ENCODE data around the gene ACOX3.
A peak's percentile ranks its signal among the peaks of the same experiment; 100 is the strongest.
"Not testable (repeated sequence)": the region's sequence is repeated elsewhere in the genome, so short reads cannot be mapped to it uniquely, and the experiment has no call there.

Gene ACOX3

DNA sequence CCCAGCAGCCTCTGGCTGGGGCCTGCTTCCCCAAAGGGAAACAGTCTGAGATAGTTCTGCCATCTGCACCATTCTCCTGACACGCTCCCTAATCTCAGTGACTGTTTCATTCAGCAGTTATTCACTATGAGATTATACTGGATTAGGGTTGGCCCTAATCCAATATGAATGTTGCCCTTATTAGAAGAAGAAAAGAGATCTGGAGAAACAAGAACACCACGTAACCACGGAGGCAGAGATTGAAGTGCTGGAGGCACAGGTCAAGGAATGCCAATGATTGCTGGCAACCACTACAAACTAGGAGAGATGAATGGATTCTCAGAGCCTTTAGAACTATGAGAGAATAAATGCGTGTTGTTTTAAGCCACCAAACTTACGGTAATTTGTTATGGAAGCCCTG lies 7.4 kb downstream of the ACOX3 start:
- TF ChIP-seq POLR2A (IDR thresholded peaks at IDR 0.05; ENCODE audit: low read length): no peak
- no peak for TF ChIP-seq GATA1 (IDR thresholded peaks at IDR 0.05; ENCODE audit: low read depth, low read length)
- DNase-seq: no peak

DNA sequence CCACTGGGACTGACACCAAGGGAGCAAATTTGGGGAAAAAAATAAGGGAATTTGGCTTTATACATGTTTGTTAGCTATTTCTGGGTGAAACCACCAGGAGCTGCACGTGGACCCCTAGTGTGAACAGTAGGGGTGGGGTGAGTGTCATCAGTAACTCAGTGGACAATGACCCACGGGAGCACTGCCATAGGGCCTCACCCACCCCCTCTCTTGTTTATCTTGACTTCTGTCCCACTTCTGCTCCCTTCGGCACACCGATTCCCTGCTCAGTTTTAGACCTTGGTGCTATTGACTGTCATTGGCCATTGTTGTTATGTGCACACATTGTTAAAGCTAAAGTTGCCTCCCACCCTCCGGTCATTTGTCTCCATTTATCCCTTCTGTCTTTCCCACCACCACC lies 9.0 kb downstream of the ACOX3 start:
- no peak for DNase-seq
- TF ChIP-seq POLR2A (IDR thresholded peaks at IDR 0.05; ENCODE audit: low read length): no peak

DNA sequence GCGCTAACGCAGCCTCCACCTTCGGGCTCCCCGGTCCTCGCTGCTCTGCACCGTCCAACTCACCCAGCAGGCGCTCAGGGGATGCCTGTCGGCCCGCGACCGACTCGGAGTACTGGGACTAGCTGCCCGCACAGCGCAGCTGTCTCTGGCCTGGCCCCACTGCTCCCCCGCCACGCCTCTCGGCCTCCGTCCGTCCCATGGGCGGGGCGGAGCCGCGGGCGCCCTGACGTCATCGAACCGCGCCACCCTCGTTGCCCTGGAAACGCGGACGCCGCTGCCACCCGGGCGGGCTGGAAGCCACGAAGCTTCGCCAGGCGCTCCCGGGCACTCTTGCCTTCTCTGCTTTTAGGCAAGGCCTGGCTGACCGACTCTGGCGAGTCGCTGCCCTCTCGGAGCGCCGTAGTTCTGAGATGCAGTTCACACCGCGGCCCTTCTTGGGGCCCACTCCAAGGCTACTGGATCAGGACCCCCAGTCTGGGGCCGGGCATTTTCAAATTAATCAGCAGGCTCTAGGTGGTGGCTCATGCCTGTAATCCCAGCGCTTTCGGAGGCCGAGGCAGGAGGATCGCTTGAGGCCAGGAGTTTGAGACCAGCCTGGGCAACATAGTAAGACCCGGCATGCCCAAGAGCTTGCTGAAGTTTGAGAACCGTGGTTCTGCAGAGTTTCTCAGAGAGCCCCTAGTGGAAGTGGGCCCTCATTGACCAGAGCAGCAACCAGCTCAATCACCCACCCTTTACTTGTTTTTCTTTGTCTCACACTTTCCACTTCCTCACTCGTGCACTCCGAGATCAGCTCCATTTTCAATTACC lies 12.0 kb downstream of the ACOX3 start:
- TF ChIP-seq POLR2A (IDR thresholded peaks at IDR 0.05; ENCODE audit: low read length) (peak; percentile 68), GATA1 (IDR thresholded peaks at IDR 0.05; ENCODE audit: low read depth, low read length) (no peak)
- DNase-seq: peak; percentile 90 to 95

DNA sequence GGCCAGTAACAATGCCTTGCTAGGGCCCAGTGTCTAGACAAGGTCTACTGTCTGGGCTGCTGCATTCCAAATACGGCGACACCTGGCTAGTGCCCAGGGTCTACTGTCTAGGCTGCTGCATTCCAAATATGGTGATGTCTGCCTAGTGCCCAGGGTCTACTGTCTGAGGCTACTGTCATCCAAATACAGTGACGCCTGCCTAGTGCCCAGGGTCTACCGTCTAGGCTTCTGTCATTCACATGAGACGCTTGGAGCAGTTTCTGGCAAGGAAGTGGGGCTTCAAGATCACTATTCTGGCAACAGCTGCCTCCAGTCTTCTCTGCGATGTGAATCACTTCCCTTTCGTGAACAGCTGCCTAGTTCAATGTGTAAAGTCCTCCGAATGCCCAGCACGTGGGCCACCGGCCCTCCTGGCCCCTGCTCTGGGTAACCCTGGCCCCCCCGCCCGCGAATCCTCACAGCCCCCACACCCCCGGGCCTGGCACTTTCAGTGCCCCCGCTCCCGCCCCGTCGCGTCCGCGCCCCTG lies 12.7 kb downstream of the ACOX3 start:
- TF ChIP-seq POLR2A (IDR thresholded peaks at IDR 0.05; ENCODE audit: low read length) (no peak), GATA1 (IDR thresholded peaks at IDR 0.05; ENCODE audit: low read depth, low read length) (no peak)
- peak in 1 of 2 experiments; percentile 62 for DNase-seq

DNA sequence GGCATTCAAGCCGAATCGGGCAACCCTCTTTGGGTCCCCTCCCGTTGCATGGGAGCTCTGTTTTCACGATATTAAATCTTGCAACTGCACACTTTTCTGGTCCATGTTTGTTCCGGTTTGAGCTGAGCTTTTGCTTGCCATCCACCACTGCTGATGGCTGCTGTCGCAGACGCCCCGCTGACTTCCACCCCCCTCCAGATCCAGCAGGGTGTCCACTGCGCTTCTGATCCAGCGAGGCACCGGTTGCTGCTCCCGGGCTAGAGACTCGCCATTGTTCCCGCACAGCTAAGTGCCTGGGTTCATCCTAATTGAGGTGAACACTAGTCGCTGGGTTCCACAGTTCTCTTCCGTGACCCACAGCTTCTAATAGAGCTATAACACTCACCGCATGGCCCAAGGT lies 13.3 kb downstream of the ACOX3 start:
- no peak for DNase-seq
- TF ChIP-seq POLR2A (IDR thresholded peaks at IDR 0.05; ENCODE audit: low read length) (no peak), GATA1 (IDR thresholded peaks at IDR 0.05; ENCODE audit: low read depth, low read length) (no peak)

DNA sequence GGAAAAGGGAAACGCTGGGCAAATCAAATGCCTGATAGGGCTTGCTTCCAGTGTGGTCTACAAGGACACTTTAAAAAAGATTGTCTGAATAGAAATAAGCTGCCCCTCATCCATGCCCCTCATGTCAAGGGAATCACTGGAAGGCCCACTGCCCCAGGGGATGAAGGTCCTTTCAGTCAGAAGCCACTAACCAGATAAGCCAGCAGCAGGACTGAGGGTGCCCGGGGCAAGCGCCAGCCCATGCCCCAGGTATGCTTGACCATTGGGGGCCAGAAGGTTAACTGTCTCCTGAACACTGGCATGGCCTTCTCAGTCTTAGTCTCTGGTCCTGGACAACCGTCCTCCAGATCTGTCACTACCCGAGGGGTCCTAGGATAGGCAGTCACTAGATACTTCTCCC lies 17.7 kb downstream of the ACOX3 start:
- TF ChIP-seq POLR2A (IDR thresholded peaks at IDR 0.05; ENCODE audit: low read length): no peak
- TF ChIP-seq GATA1 (IDR thresholded peaks at IDR 0.05; ENCODE audit: low read depth, low read length): no peak
- DNase-seq: no peak

DNA sequence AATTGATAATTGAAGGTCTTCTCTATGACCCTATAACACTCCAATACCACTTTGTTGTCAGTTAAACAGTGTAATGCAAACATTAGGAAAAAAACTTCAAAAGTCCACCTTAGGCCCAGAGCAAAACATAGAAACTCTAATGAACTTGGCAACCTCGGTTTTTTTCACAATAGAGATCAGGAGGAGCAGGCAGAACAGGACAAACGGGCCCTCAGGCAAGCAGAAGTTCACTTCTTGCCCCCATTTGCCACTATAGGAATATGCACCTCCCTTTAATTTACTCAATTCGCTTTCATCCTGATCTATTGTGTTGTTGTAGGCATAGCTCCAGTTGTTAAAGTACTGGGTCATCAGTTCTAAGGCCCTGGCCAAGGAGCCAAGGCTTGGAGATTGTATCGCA lies 18.2 kb downstream of the ACOX3 start:
- no peak for TF ChIP-seq GATA1 (IDR thresholded peaks at IDR 0.05; ENCODE audit: low read depth, low read length)
- TF ChIP-seq POLR2A (IDR thresholded peaks at IDR 0.05; ENCODE audit: low read length): no peak
- DNase-seq: no peak

DNA sequence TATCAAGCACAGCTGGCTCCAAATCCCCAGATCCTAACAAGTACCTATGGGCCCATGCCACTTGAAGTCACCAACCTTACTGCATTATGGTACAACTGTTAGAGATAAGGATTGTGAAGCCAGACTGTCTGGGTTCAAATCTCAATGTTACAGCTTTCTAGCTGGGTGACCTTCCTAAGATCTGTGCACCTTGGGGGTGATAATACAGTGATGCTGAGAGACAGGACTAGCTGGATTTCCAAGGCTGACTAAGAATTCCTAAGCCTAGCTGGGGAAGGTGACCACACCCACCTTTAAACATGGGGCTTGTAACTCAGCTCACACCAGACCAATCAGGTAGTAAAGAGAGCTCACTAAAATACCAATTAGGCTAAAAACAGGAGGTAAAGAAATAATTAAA lies 20.4 kb downstream of the ACOX3 start:
- not testable (repeated sequence) for DNase-seq

DNA sequence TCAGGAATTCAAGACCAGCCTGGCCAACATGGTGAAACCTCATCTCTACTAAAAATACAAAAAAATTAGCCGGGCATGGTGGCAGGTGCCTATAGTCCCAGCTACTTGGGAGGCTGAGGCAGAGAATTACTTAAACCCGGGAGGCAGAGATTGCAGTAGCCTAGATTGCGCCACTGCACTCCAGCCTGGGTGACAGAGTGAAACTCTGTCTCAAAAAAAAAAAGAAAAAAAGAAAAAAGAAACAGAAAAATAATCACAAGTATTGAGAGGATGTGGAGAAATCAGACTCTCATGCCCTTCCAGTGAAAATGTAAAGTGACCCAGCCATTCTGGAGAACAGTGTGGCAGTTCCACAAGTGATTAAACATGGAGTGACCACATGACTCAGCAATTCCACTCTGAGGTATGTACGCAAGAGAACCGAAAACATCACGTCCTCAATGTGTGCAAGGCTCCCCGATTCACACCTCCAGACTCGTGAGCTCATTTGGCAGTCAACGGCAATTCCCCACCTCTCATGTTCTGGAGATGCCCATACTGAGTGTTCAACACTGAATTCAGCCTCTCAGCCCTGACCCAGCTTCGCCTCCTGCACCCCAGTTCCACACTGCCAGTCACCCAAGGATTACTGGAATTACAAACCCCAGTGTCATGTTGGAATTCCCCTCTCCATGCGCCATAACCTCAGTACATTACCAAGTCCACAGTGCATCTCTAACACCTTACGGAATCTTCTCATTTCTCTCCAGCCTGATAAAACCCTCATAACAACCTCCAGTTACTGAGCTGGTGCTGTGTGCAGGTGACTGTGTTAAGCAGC lies 21.1 kb downstream of the ACOX3 start:
- no peak for DNase-seq
- TF ChIP-seq GATA1 (IDR thresholded peaks at IDR 0.05; ENCODE audit: low read depth, low read length) (no peak), POLR2A (IDR thresholded peaks at IDR 0.05; ENCODE audit: low read length) (no peak)

DNA sequence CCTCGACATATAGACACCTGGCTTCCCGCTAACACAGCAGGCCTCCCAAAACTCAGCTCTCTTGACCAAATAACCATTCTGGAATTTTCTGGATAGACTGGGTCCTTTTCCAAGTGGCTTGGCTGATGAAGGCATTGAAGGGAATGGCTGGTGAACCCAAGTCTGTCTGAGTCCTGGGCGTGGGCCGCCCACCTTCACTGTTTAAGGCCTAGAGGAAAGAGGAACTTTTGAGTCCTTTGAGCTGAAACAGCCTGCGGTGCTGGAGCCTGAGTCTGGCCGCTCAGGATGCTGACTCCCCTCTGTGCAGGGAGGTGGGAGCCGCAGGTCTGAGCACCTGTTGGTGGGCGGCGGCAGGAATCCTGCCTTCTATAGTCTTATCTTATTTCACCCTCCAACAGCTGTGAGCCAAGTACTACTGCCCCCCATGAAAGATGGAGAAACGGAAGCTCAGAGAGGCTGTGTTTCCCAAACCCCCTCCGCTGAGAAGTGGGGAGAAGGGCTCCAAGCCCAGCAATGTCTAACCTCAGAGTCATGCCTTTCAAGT lies 23.4 kb downstream of the ACOX3 start:
- TF ChIP-seq POLR2A (IDR thresholded peaks at IDR 0.05; ENCODE audit: low read length) (no peak), GATA1 (IDR thresholded peaks at IDR 0.05; ENCODE audit: low read depth, low read length) (no peak)
- no peak for DNase-seq

DNA sequence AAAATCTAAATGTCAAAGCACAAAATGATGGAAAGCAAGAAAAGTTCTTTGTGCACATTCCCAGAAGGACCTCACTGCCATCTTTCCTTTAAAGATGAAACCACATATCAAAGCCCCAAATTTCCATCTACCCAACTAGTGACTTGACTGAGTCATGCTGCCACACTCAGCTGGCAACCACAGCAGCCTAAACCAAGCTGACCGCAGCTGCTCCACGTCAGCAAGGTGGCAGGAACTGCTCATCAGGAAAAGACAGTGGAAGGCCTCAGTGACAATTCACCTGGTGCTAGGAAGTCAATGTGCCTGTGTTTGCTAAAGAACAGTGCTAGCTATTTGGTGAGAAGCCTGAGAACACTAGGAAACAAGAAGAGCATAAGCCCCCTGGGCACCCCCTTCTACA lies 26.1 kb downstream of the ACOX3 start:
- TF ChIP-seq GATA1 (IDR thresholded peaks at IDR 0.05; ENCODE audit: low read depth, low read length): no peak
- no peak for TF ChIP-seq POLR2A (IDR thresholded peaks at IDR 0.05; ENCODE audit: low read length)
- no peak for DNase-seq

DNA sequence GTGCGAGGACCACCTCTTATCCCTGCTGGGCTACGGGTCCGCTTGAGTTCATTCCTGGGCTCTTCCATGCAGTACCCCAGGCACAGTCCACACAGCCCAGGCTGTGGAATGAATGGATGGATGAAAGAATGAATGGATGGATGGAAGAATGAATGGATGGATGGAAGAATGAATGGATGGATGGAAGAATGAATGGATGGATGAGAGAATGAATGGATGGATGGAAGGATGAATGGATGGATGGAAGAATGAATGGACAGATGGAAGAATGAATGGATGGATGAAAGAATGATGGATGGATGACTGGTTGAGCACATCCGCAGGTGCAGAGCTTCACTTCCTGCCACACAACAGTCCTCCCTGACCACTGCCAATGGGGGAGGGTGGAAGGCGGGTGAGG lies 28.2 kb downstream of the ACOX3 start:
- no peak for DNase-seq
- TF ChIP-seq POLR2A (IDR thresholded peaks at IDR 0.05; ENCODE audit: low read length) (no peak), GATA1 (IDR thresholded peaks at IDR 0.05; ENCODE audit: low read depth, low read length) (no peak)

DNA sequence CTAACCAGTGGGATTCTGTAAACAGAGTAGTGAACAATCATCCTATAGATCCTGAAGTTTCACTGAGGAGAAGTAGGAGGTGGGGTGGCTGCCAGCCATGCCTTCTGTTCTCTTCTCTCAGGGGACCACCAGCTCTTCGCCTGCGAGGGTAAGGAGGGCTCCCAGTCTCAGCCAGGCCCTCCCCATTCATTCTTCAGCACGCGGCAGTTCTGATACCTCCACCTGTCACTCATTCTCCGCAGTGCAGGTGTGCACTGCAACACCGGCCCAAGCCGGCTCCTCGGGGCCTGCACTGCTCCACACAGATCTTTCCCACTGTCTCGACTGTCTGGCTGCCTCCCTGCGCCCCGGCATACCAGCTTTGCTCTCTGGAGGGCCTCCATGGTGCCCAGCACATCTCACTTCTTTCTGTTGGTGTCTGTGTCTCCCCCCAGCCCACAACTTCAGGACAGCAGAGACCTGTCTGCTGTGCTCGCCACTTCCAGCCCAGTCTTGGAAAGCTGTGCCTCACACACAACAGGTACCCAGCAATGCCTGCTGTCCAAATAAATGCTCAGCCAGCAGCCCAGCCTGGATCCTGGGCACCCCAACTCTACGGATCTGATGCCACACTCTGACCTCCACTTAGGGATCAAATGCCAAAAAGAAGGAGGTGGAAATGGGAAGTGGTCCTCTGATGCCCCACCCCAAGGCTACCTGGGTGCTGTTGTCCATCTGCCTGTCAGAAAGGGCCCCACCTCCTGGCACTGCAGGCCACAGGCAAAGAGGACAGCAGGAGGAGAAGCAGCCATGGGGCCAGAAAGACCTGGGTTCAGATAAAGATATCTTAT lies 29.0 kb downstream of the ACOX3 start:
- no peak for DNase-seq
- TF ChIP-seq POLR2A (IDR thresholded peaks at IDR 0.05; ENCODE audit: low read length) (no peak), GATA1 (IDR thresholded peaks at IDR 0.05; ENCODE audit: low read depth, low read length) (no peak)

Measured in erythroblast (primary cell).